ENCODE measurements around the gene ADGRD1.

ADGRD1 gene

DNA sequence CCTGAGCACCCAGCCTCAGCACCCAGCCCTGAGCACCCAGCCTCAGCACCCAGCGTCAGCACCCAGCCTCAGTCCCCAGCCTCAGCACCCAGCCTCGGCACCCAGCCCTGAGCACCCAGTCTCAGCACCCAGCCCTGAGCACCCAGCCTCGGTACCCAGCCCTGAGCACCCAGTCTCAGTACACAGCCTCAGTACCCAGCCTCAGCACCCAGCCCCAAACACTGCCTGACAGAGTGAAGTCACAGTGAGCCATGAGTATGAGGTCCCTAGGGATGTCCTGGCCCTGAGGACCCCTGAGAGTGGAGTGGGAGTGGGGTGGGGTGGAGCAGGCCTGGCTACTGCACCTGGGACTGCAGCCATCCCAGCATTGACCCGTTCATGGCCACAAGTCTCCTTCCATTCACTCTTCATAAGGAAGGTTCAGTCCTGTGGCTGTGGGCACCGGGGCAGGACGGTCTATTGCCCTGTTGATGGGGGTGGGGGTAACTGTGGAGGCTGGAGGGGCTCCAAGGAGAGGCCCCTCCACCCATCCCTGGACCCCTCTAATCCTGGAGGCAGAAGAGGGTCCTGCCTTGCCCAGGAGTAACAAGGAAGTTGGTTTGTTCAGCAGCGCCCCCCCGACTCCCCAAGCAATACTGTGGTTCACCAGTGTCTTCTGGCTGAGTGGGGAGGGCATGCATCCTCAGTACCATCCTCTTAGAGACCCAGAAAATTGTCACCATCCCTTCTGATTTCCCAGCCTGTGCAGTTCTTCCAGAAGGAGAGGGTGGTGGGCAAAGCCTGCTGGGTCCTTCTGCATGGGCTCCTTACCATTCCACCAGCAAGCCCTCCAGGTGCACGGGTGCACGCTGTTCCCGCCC lies 140.5 kb downstream of the ADGRD1 start:
- no peak for DNase-seq

DNA sequence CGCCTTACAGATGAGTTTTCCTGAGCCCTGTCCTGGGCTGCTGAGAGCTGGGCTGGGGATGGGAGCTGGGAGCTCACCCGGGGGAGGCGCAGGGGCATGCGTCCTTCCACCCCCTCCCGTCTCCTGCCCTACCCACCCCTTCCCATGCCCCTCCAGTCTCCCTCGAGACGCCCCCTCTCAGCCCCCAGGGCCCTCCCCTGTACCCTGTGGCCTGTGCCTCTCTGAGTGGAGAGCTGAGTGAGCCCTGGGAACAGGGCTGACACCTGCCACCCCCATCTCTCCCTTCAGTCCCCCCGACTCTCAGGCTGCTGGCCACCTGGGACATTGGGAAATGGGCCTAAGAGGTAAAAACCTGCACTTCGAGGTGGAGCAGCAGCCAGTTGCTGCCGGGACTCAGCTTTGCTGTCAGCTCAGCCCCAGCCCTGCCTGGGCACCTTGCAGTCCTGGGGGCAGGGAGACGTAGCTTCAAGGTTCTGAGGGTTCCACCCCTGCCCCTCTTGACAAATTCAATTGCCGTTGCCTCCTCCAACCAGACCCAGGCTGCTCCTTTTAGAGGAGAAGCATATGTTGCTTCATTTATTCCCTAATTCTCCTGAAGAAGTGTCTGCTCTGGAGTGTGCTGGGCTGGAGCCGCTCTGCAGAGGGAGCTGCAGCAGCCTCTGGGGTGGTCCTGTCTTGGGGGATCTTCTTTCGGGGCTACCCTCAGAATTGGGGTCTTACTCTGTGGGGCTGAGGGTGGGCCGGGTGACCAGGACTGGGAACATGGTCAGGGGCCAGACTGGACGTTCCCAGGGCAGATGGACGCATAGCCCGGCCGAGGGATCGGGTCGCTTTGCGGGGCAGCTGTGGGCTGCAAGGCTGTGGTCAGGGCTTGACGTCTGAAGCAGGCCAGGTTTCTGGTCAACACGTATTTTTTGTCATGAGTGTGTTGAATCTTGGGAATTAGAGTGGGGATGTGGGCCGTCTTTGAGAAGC lies 141.4 kb downstream of the ADGRD1 start:
- no peak for DNase-seq

DNA sequence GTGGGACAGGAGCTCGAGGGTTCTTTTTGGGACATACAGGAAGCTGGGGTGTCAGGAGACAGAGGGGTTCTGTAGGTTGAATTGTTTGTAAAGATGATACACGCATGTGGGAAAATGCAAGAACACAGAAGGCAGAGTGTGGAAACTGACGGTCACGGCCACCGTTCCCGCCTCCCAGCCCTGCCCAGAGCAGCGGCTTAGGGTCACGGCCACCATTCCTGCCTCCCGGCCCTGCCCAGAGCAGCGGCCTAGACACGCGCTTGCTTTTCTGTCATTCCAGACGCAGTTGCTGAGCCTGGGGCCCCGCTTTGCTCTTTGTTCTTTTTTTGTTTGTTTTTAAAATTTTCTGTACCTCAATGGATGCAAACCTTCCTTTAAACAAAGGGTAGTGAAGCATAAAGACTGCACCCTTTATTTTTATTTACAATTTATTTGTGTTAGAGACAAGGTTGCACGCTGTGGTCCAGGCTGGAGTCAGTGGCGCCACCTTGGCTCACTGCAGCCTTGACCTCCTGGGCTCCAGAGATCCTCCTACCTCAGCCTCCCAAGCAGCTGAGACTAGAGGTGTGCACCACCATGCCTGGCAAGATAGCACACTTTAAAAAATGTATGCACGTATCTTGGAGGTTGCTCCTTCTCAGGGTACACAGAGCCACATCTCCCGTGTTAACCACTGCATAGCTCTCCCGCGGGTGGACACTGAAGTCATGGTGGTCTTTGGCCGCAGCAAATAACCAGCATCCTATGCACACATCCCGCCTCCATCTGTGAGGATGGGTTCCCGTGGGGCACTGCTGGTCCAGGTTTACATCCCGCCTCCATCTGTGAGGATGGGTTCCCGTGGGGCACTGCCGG lies 142.3 kb downstream of the ADGRD1 start:
- no peak for DNase-seq

DNA sequence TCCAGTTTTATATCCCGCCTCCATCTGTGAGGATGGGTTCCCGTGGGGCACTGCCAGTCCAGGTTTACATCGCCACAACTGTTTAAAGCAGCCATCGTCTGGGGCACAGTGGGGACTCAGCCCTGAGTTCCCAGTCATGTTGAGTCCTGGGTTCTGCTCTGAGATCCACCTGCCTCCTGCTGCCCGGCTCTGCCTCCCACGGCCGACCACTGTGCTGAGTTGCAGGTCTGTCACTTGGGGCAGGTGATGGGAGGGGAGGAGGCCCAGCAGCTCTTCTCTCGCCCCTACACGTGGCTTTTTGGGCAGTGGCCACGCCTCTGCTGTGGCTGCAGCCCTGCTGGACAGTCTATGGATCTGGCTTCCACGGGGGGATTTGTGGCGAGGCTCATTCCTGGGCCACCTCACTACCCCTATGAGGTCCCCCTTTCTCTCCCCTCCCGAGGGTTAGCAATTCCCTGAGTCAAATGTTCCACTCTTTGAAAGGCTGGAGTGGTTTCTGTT lies 143.0 kb downstream of the ADGRD1 start:
- DNase-seq = no peak

DNA sequence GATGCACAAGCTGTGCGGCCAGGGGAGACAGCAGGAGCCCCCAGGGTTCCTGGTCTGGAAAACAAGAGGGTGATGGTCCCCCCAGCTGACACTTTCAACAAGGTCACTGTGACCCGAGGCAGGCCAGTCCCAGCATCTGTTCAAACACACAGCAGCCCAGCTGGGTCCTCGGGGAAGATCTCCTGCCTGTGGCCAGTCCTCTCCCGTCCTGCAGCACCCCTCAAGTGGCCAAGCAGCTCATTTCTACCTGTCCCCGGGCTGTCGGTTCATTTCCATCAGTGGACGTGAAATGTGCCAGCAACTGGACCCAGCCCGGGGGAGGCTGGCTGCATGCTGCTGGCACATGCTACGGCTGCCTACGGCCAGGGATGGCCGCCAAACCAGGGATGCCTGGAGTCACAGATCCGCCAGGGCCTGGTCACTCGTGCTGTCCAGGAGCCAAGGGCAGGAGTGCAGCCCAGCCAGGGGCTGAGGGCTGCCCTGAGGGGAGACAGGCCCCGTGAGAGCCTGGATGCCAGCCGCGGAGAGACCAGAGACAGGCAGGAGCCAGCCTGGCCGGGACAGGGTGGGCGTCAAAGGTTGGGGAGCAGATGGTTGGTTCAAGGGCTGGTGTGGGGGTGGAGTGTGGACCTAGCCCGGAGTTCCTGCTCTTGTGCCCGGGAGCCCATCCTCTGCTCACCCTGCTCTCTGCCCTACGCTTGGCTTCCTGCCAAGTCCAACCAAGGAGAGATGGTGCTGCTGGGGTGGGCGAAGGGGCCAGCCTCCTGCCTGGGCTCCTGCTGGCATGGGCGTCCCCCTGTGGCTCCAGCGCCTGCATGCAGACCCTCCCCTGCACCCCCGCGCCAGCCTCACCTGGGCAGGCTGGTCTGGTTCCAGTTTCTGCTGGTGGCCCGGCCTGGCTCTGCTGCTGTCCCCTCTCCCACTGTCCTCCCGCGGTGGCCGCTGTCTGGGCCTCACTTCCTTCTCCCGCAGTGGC lies 143.8 kb downstream of the ADGRD1 start:
- DNase-seq = no peak

DNA sequence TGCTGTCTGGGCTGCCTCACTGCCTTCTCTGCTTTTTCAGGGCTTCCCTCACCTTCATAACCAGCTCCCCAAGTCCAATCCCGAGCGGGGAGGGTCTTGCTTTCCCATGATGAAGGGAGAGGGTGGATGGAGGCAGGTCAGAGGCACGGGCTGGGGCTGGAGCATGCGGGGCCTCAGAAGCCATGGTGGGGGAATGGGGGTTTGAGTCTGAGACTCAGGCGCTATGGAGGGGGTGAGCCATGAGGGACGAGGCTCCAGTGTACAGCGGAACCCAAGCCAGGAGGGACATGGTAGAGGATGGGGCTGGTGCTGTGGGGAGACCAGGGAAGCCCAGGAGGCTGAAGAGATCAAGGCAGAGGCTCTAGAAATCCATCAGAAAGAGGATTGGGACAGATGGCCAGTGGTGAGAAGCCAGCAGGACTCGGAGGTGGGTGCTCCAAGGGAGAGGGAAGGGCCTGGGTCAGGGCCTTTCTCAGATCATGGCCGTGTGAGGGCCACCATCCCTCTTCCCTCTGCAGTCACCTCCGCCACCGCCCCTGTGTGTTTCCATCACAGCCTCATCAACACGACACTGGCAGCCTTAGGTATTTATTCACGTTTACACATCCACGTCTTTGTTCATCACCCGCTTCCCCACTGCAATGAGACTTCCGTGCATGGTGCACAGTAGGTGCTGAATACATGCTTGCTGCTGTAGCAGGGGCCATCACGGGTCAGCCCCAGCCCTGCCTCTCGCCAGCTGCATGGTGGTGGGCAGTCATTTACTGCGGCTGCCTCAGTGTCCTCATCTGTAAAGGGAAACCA lies 144.7 kb downstream of the ADGRD1 start:
- no peak for DNase-seq

DNA sequence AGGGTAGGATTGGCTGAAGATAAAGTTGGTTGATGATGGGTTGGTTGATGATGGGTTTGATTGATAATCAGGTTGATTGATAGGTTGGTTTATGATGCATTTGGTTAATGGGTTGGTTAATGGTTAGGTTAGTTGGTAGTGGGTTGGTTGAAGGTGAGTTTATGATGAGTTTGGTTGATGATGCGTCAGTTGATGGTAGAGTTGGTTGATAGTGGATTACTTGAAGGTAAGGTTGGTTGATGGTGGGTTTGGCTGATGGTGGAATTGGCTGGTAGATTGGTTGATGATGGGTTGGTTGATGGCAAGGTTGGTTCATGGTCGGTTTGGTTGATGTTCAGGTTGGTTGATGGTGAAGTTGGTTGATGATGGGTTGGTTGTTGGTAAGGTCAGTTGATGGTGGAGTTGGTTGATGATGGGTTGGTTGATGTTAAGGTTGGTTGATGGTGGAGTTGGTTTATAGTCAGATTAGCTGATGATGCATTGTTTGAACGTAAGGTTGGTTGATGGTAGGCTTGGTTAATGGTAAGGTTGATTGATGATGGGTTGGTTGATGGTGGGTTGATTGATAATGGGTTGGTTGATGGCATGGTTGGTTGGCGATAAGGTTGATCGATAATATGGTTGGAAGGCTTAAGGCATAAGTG lies 146.4 kb downstream of the ADGRD1 start:
- DNase-seq = no peak

DNA sequence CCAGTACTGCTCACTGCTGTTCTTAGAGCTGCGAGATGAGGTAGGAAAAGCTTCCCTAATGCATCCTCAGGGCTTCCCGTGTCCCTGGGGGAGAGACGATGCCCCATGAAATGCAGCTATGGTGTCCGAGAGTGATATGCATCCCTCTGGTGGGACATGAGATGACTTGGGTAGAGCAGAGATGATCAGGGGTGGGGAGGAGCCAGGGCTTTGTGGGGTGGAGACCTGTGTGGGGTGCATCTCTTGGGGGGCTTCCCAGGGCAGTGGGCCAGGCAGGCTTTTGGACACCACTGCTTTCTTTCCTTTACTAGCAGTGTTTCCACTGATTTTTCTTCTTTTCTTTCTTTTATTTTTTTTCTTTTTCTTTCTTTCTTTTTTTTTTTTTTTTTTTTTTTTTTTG lies 147.3 kb downstream of the ADGRD1 start:
- DNase-seq = no peak

DNA sequence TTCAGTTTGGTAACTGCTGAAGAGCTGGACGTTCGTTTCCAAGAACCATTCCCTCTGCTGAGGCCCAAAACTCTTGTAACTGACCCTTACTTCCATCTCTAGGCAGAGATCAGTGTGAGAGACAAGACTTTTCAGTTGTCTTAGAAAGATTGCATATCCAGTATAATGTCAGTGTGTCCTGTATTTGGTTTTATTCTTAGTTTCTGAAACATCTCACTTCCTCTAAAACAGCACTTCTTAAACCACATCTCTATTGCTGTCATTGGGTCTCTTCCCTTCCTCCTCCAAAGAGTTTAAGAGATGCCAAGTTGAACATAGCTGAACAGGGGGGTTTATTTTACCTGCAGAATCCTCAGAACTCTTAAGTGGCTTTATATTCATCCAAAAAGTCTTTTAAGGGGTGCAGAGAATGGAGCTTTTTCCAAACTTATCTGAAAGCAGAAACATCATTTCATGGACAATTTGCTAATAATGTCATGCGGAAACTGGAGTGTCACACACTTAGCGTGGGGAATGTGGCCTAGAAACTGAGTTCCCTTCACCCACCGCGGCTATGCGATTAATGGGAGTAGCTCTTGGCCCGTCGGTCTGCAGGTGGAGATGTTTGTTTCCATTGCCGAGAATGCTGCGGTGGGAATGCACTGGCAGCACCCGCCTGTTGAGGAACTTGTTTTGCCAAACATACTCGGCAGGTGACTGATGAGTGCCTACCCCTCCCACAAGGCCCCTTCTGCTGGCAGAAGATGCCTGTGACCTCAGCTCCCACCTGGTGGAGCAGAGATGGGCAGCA lies 148.2 kb downstream of the ADGRD1 start:
- no peak for DNase-seq

DNA sequence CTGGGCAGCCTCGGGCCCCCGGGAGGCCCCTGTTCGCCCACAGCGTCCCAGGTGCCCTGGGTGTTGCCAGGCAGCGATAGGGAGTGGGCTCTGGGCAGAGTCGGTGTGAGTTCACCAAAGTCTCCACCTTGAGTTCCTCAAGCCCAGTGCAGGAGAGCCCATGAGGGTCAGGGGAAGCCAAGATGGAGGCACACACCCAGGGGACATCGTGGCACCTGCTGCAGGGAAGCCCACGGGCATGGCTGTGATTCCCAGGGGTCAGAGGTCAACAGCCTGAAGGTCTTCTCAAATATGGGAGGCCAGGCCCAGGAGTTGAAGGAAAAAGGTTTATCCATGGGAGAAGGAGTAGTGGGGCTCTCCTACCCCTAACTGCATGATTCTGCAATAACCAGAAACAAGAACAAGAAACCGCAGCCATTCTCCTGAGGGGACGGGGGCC lies 148.8 kb downstream of the ADGRD1 start:
- no peak for DNase-seq

DNA sequence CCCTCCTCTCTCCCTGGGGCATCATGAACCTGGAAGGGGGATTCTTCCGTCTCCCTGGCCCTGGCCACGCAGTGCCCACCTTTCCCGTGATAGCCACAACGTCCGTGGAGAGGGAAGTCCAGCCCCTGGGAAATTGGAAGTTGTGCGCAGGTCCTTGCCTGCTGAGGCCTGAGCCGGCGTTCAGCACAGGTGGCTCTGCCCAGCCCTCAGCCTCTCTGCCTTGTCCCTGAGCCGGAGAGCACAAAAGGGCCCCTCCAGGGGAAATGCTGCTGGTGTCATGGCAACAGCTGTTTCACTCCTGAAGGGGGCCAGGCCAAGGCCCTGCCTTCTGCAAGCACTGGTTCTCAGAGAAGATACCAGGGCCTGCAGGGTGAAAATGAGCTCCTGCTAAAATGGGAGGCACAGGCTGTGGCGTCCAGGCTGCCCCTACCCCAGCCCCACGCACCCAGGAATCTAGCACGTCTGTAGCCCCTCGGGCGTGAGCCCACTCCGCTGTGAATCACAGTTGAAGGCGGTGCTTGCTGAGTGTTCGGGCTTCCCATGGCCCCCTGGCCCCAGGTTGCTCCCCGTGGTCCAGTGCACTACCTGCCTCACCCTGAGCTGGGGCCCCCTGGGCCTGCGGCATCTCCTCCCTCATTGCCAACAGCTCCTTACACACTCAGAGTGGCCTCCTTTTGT lies 149.4 kb downstream of the ADGRD1 start:
- DNase-seq = no peak

DNA sequence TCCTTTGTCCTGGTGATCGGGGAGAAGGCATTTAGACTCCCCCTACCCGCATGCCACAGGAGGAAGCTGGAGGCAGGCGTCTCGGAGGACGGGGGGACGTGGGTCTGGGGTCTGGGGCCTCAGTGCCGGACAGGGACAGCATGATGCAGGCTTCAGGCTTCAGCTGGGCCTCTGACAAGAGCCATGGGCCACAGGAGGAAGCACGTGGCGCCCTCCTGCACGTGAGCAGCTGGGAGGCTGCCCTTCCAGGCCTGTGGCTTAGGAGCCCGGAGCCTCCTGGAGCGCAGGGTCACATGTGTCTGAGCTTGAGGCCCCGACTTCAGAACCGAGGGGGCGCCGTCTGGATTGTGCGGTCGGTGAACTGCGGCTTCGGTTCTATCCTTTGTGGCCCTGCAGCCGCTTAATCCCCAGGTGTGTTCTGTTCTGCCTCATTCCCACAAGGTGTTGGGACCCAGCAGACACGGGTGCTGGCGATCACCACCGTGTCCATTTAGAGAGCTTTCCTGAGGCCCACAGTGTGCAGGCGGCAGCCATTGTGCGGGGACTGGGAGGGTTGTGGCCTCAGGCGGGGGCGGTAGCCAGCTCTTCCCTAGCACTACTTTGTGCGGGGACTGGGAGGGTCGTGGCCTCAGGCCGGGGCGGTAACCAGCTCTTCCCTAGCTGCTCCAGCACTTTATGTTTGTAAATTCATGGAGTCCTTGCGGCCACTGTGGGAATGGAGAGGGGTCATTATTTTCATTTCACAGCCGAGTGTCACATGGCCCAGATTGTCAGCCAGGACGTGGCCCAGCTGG lies 150.2 kb downstream of the ADGRD1 start:
- no peak for DNase-seq

DNA sequence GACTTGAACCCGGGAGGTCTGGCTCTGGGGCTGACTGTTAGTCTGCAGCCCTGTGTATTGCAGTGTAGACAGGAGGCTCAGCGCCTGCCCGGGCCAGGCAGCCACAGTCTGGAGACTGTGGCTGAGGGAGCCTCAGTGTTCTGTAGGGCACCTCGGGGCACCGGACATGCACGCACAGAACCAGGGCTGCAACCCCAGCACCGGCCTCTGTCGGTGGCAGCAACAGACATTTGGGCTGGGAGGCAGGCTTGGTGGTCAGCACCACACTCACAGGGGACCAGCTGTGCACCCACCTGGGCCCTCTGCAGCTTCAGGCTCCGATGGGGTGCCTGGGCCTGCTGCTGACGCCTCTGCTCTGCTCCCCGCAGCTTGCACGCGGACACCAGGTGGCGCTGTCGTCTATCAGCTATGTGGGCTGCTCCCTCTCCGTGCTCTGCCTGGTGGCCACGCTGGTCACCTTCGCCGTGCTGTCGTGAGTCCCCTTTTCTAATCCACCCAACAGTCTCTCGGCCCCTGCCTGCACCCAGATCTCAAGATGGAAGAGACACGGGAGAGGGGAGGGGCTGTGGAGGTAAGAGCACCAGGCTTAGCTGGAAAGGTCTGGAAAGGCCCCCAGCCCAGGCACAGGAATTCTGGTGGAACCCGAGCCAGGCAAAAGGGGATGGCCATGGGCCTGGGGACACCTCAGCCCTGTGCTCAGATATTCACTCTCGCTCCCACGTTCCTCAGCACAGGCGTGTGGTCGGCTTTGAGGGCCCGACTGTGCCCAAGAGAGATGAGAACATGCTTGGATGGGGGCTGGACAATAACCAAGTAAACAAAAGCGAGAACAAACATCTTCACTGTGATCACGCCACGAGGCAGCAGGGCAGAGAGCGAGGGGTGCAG lies 151.0 kb downstream of the ADGRD1 start:
- DNase-seq = peak; percentile 90 to 93

DNA sequence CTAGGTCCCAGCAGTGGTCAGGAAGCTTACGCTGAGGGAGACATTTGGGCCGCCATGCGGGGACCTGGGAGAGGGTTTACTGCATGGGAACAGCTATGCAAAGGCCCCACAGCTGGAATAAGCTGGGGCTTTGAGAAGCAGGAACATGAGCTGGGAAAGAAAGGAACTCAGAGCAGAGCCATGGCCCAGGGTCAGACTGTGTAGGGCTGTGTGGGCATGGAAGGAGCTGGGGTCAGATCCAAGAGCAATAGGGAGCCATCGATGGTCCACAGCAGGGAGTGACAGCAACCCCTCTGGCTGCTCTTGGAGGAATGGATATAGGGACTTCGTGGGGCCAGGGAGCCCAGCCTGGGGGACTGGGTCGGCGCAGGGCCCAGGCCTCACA lies 151.6 kb downstream of the ADGRD1 start:
- no peak for DNase-seq

DNA sequence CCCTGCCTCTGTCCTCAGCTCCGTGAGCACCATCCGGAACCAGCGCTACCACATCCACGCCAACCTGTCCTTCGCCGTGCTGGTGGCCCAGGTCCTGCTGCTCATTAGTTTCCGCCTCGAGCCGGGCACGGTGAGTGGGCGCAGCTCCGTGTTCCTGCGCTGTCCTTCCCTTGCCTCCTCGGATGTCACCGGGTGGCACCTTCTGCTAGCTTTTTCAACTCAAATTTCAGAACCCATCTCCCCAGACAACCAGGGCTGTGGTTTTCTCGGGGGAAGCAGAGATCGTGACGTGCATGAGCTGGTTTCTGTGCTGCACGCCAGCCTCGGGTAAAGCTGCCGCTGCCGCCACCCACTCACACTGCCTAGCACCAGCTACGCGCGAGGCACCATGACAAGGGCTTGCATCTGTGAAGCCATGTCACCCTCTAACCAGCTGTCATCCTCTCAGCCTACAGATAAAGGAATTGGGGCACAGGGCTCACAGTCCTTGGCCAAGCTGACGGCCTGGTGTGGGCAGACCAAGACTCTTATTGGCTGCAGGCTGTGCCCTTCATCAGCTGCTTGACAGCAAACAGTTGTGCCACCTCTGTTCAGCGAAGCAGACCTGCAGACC lies 152.1 kb downstream of the ADGRD1 start:
- DNase-seq = peak; percentile 67

DNA sequence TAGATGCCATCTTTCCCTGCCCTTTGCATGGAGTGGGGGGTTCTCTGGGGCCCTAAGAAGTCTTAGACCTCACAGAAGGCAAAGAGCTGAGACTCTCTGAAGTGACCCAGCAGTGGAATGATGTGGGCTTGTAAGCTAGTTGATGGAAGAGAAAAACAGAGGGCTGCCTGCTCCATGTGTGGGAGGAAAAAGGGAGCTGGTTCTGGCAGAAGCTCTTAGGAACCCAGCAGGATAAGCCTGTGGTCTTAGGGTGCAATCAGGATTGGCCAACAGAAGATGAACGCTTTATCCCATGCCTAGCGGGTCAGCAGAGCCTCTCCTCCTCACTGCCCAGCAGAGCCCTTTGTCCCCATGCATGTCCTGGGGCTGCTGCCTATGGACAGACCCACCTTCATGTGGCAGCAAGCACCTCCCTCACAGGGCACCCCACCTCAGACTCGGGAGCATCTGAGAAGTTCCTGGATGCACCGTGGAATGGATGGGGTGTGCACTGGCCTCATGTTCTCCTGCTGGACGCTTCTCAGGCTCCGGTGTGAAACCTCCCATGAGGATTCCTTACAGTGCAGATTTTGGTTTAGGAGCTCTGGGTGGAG lies 152.7 kb downstream of the ADGRD1 start:
- DNase-seq = no peak

All from stimulated activated CD4-positive, alpha-beta T cell treated with anti-CD3 and anti-CD28 coated beads, Interleukin-2, amount 100 ng/mL, for 24 hours (primary cell).